ENCODE data around the gene FBXO21.
"Not testable (repeated sequence)": the region's sequence is repeated elsewhere in the genome, so short reads cannot be mapped to it uniquely, and the experiment has no call there.

Gene FBXO21

GRCh38 chr12:117097159-117097558, 93.1 kb downstream of the FBXO21 start:
- in situ Hi-C loops (cut with HindIII; ENCODE audit: low pct_ligation_motif_present, low pct_unique_long_range_greater_than_20kb, low sequenced_read_pairs), result no loop called here
- no peak for DNase-seq

GRCh38 chr12:117096501-117097042, 93.7 kb downstream of the FBXO21 start:
- in situ Hi-C loops (cut with HindIII; ENCODE audit: low pct_ligation_motif_present, low pct_unique_long_range_greater_than_20kb, low sequenced_read_pairs), result no loop called here
- DNase-seq, result no peak

- in situ Hi-C loops (cut with HindIII; ENCODE audit: low pct_ligation_motif_present, low pct_unique_long_range_greater_than_20kb, low sequenced_read_pairs); DNase-seq: not testable (repeated sequence)
Observed at GRCh38 chr12:117095191-117095590, 95.1 kb downstream of the FBXO21 start.

GRCh38 chr12:117093918-117094630, 96.2 kb downstream of the FBXO21 start:
- in situ Hi-C loops (cut with HindIII; ENCODE audit: low pct_ligation_motif_present, low pct_unique_long_range_greater_than_20kb, low sequenced_read_pairs), result no loop called here
- DNase-seq, result no peak

GRCh38 chr12:117093431-117093830, 96.8 kb downstream of the FBXO21 start:
- DNase-seq, result no peak

GRCh38 chr12:117092886-117093285, 97.4 kb downstream of the FBXO21 start:
- in situ Hi-C loops (cut with HindIII; ENCODE audit: low pct_ligation_motif_present, low pct_unique_long_range_greater_than_20kb, low sequenced_read_pairs), result no loop called here
- no peak for DNase-seq

More at GRCh38 chr12:117093431-117093830, 96.8 kb downstream of the FBXO21 start:
- in situ Hi-C loops (cut with HindIII; ENCODE audit: low pct_ligation_motif_present, low pct_unique_long_range_greater_than_20kb, low sequenced_read_pairs), result no loop called here

- DNase-seq, result no peak
- in situ Hi-C loops (cut with HindIII; ENCODE audit: low pct_ligation_motif_present, low pct_unique_long_range_greater_than_20kb, low sequenced_read_pairs), result no loop called here
Observed at GRCh38 chr12:117092511-117092780, 97.8 kb downstream of the FBXO21 start.

Measured in ACHN (cell line).